Anterior cingulate cortex (tissue), 58 donors: ENCODE measurements around the gene VSNL1.

Source experiments
- DNase-seq, 58 donors: peaks; one replicate each; lab custom pipeline; 2025; lab: John Stamatoyannopoulos, UW

The VSNL1 gene

DNA sequence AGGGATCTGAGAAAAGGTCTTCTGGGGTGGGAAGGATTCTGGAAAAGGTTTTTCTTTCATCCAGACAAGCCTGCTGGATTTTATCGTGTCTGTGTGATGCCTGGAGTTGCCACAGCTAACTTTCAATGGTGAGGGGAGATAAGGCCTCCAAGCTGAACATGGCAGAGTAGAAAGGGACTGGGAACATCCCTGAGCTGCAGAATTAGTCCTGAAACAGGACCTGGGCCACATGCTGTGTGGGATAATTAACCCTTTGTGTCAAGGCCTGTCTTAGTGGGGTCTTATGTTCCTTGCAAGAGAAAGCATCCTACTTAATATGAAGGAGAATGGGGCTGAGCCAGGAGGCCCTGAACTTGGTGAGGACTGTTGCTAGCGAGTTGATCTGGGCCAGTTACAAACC, 66.4 kb downstream of the VSNL1 start:
- no peak for DNase-seq

- DNase-seq = no peak
These were observed 66.9 kb downstream of the VSNL1 start for GRCh38 chr2:17607379-17607778.

- peak in 3 of 58 donors; percentile 14 to 36 (median 27) for DNase-seq
These were observed 67.8 kb downstream of the VSNL1 start for GRCh38 chr2:17608251-17608650.

DNA sequence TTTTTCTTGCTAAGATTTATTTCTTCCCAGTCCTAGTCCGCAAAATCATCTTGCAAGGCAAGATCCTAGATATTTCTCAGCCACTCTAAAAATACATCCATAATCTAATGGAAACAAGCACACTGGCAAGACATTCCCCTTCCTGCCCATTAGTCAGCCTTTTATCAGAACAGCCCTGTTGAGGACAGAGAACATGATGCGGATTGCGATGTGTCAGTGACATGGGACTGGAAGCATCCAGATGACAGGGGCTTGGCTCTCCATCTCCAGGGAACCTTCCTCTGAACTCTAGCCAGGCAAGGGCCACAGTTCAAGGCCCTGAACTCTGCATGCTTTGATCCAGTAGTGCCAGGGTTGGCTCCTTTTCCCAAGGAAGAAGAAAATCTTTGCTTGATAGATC, 70.0 kb downstream of the VSNL1 start:
- no peak for DNase-seq

GRCh38 chr2:17611036-17611435, 70.5 kb downstream of the VSNL1 start:
- no peak for DNase-seq

GRCh38 chr2:17614174-17614930, 73.9 kb downstream of the VSNL1 start:
- DNase-seq = no peak

DNA sequence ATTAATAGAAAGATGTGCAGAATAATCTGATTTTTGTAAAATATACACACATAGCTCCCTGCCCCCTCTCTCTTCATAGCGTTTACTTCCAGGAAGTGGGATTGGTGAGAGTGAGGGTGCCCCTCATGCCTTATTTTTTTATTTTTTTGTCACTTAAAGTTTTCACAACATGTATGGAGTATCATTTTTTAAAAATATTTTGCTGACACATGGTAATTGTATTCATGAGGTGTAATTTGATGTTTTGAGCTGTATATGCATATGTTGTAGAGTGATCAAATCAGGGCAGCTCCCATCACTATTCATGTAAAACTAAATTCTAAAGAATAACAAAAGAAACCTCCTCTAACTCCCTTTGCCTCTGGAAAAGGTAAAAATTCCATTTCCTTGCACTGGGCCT, 74.7 kb downstream of the VSNL1 start:
- no peak for DNase-seq

GRCh38 chr2:17615728-17616351, 75.3 kb downstream of the VSNL1 start:
- no peak for DNase-seq

DNA sequence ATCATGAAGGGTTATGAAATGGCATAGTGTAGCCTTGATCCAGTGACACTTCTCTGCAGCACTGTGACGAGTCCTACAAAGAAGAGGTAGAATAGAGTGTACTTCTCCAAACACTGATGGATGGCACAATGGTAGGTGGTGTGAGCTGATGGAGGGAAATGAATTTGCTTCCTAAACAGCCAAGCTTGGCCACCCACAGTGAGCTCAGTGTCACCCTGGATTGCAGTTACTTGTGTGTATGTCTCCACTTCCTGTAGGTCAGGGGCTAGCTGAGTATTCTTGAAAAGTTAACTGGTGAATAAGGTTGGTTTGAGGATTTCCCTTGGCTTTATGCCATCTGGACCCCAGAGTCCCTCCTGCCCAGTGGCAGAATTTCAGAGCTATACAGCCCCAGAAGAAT, 75.9 kb downstream of the VSNL1 start:
- no peak for DNase-seq

GRCh38 chr2:17617516-17617915, 77.0 kb downstream of the VSNL1 start:
- peak in 1 of 58 donors; percentile 23 for DNase-seq

GRCh38 chr2:17617955-17618354, 77.5 kb downstream of the VSNL1 start:
- DNase-seq = no peak

DNA sequence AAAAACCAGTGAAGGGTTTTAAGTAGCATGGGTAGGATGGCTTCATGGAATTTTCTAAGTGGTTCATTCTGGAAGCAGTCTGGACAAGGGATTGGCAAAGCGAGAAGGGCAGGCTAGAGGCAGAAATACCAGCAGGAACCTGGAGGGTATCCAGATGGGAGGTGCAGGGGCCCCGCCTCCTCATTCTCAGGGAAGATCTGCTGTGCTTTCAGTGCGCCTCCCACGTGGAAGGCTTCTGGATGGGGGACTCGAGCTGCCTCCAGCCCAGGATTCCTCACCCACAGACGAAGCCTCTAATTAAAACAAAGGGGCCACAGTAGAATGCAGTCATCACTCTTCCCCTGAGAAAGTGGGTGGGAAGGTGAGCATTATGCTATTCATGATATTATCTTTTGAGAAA, 79.8 kb downstream of the VSNL1 start:
- DNase-seq = peak in 22 of 58 donors; percentile 12 to 65 (median 32)

- DNase-seq = no peak
These were observed 80.3 kb downstream of the VSNL1 start for GRCh38 chr2:17620841-17621240.

GRCh38 chr2:17621781-17622180, 81.3 kb downstream of the VSNL1 start:
- no peak for DNase-seq

DNA sequence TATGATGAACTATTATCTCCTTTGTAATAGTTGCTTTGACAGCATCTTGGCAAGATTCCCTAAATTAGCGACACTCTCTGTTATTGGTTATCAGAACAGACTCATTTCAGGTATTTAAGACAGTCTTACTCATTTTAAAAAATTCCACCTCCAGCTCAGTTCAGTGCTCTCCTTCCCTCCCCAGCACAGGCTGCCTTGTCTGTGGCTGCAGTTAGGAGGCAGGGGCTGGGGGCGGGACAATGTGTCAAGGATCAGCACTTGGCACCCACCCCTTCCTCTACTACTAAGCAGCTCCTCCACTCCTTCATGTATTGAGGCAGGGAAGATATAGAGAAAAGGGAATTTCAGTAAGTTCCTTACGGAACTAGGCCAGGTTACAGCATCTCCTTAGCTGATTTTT, 85.0 kb downstream of the VSNL1 start:
- DNase-seq = peak in 1 of 58 donors; percentile 57

GRCh38 chr2:17626986-17627385, 86.5 kb downstream of the VSNL1 start:
- no peak for DNase-seq

- no peak for DNase-seq
These were observed 86.9 kb downstream of the VSNL1 start for GRCh38 chr2:17627434-17627833.

DNA sequence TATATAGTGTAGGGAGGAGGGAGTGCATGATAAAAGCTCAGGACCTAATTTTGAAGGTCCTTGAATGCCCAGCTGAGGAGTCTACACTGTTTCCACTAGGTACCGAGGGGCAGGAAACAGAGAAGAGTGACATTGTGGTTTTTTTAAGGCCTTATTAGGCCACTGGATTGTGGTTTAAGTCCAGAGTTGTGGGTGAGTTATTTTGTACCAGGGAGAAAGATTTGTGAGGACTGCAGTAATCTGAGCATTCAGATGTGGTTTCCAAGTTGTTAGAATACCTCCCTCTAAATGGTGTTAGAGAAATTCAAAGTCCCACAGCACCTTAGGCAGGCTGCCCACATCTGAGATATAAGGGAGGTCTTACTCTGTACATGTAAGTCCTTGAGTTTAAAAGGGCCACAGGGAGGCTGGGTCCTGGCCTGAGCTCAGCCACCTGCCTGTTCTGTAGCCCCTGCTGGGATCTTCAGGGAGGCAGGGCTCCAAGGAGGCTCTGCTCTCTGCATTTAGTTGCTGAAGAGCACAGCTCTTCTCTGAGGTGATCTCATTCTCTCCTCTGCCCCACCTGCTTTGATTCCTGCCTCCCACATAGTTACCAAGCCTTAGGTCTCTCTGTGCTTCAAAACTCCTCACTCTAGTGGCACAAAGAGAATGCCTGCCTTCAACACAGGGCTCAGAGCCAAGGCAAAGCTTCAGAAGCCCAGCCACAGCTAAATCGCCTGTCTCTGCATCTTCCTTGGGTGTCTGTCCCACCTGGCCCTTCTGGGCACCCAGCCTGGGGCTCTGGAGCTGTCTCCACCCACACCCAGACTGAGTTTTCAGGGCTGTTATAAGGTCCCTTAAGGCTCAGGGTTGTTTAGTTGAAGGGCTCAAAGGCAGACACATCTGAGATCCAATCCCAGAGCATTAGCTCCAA, 88.1 kb downstream of the VSNL1 start:
- peak in 7 of 58 donors; percentile 33 to 52 (median 38) for DNase-seq

DNA sequence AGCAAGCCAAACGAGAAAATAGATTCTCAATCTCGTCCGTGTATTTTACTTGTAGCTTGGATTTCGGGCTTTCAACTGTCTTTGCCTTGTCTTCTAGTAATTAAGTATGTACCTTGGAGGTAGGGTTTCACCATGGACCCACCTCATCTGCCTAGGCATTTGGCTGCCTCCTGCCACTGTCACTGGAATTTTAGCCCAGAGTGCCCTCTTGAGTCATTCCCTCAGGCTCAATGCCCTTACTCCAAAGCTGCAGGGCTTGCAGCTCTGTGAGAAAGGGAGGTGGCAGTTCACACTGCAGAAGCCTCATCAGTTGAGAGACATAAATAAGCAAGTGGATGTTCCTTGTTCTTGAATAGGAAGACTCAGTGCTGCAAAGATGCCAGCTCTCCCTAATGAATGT, 89.6 kb downstream of the VSNL1 start:
- peak in 2 of 58 donors; percentile 10 to 28 for DNase-seq

DNA sequence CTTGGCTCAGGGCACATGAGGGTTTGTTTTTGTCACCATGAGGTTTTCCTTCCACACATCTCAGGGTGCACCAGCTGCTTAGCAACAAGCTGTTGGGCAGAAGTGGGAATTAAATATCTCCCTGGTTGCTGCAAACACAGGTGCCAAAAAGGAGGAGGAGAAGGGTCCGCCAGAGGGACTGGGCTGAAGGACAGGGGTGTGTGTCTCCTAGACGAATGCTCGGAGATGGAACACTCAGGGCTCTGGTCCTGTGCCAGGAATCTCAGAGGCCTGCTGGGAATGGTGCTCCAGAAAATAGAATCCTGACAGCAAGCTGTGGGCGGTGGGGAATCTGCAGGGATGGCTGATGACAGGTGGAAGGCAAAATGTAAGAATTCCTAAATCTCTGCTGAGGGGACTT, 94.5 kb downstream of the VSNL1 start:
- DNase-seq = peak in 16 of 58 donors; percentile 10 to 64 (median 40)

GRCh38 chr2:17636257-17636656, 95.8 kb downstream of the VSNL1 start:
- DNase-seq = no peak
